HEK293 (cell line): ENCODE results near the gene RUNX1.

Experiments
- CTCF ChIA-PET: fragments of 350-600 bp; formaldehyde crosslinking; extraction: SDS; loops from one replicate; lab custom pipeline; 2021; ENCODE audit warnings: antibody characterized with exemption; lab: Yijun Ruan, JAX
- POLR2A ChIA-PET: fragments of 300-600 bp; formaldehyde crosslinking; extraction: SDS; loops from one replicate; lab custom pipeline; 2020; ENCODE audit warnings: antibody characterized with exemption, inconsistent platforms; lab: Yijun Ruan, JAX
- H3K27ac ChIP-seq: fragments of 200-500 bp; sonication (Bioruptor generic); 2 replicates; pipeline ENCODE4 v1.5.1; 2014; ENCODE audit warnings: low read depth, low read length, control low read depth, inconsistent platforms; ENCODE audit errors: extremely low read depth
- H3K36me3 ChIP-seq, 2 experiments: fragments of 200-500 bp in 1 of 2; sonication (Bioruptor generic) in 1 of 2; 1 replicate in 1 of 2; 2 replicates in 1 of 2; pipeline ENCODE4 v1.5.1; 2014 to 2017; ENCODE audit warnings: inconsistent platforms in 2 of 2, low read length in 2 of 2; ENCODE audit not compliant: control insufficient read depth in 2 of 2, insufficient read depth in 1 of 2
- H3K4me1 ChIP-seq: fragments of 200-500 bp; sonication (Bioruptor generic); 2 replicates; pipeline ENCODE4 v1.5.1; 2014; ENCODE audit warnings: mild to moderate bottlenecking, low read length, inconsistent platforms; ENCODE audit not compliant: control insufficient read depth, insufficient read depth
- H3K4me3 ChIP-seq: 2 replicates; pipeline ENCODE4 v1.5.1; 2011; ENCODE audit warnings: low read depth, mild to moderate bottlenecking, control low read depth, low read length, moderate library complexity
- H3K9me3 ChIP-seq: fragments of 200-500 bp; sonication (Bioruptor generic); 2 replicates; pipeline ENCODE4 v1.5.1; 2014; ENCODE audit warnings: low read depth, low read length, inconsistent platforms; ENCODE audit not compliant: control insufficient read depth, insufficient read depth
- KLF8 ChIP-seq: fragments of 450-650 bp; formaldehyde crosslinking; IDR thresholded peaks from 2 replicates; pipeline ENCODE4 v1.5.1; 2016; ENCODE audit warnings: missing biosample characterization, missing genetic modification characterization
- MZF1 ChIP-seq: fragments of 450-650 bp; formaldehyde crosslinking; IDR thresholded peaks from 2 replicates; pipeline ENCODE4 v1.5.1; 2017; ENCODE audit warnings: missing biosample characterization, missing genetic modification characterization, borderline replicate concordance
- OSR2 ChIP-seq: fragments of 450-650 bp; formaldehyde crosslinking; IDR thresholded peaks from 2 replicates; pipeline ENCODE4 v1.5.1; 2016; ENCODE audit warnings: missing biosample characterization, missing genetic modification characterization
- SCRT2 ChIP-seq: fragments of 450-650 bp; formaldehyde crosslinking; IDR thresholded peaks from 2 replicates; pipeline ENCODE4 v1.5.1; 2016; ENCODE audit warnings: missing biosample characterization, missing genetic modification characterization
- SP2 ChIP-seq: fragments of 450-650 bp; formaldehyde crosslinking; IDR thresholded peaks from 2 replicates; pipeline ENCODE4 v1.5.1; 2016; ENCODE audit warnings: missing biosample characterization, missing genetic modification characterization
- WT1 ChIP-seq: fragments of 450-650 bp; formaldehyde crosslinking; IDR thresholded peaks from 2 replicates; pipeline ENCODE4 v1.5.1; 2016; ENCODE audit warnings: missing biosample characterization, missing genetic modification characterization
- ZBTB17 ChIP-seq: fragments of 450-650 bp; formaldehyde crosslinking; IDR thresholded peaks from 2 replicates; pipeline ENCODE4 v1.5.1; 2016; ENCODE audit warnings: missing biosample characterization, missing genetic modification characterization
- ZBTB7A ChIP-seq: fragments of 450-650 bp; formaldehyde crosslinking; IDR thresholded peaks from 2 replicates; pipeline ENCODE4 v1.5.1; 2016; ENCODE audit warnings: low read depth, missing biosample characterization, missing genetic modification characterization
- ZNF211 ChIP-seq: fragments of 450-650 bp; formaldehyde crosslinking; IDR thresholded peaks from 2 replicates; pipeline ENCODE4 v1.5.1; 2016; ENCODE audit warnings: low read depth, missing biosample characterization, missing genetic modification characterization
- ZNF274 ChIP-seq, 2 experiments: fragments of 200-500 bp in 1 of 2; fragments of 450-650 bp in 1 of 2; sonication (Bioruptor generic) in 1 of 2; formaldehyde crosslinking in 1 of 2; IDR thresholded peaks; 2 replicates each; pipeline versions ENCODE4 v1.5.1 to v1.6.1; 2014 to 2016; ENCODE audit warnings: borderline replicate concordance in 1 of 2, inconsistent platforms in 1 of 2, low read length in 1 of 2, missing biosample characterization in 1 of 2, missing genetic modification characterization in 1 of 2
- ZNF324 ChIP-seq: fragments of 450-650 bp; formaldehyde crosslinking; IDR thresholded peaks from 2 replicates; pipeline ENCODE4 v1.5.1; 2016; ENCODE audit warnings: missing biosample characterization, missing genetic modification characterization
- ZNF514 ChIP-seq: fragments of 450-650 bp; formaldehyde crosslinking; IDR thresholded peaks from 2 replicates; pipeline ENCODE4 v1.5.1; 2016; ENCODE audit warnings: missing biosample characterization, missing genetic modification characterization
- ZNF529 ChIP-seq: fragments of 450-650 bp; formaldehyde crosslinking; IDR thresholded peaks from 2 replicates; pipeline ENCODE4 v1.5.1; 2017; ENCODE audit warnings: missing genetic modification characterization, missing biosample characterization; ENCODE audit not compliant: insufficient replicate concordance
- ZNF600 ChIP-seq: fragments of 450-650 bp; formaldehyde crosslinking; IDR thresholded peaks from 2 replicates; pipeline ENCODE4 v1.5.1; 2016; ENCODE audit warnings: missing biosample characterization, missing genetic modification characterization
- ZNF707 ChIP-seq: fragments of 450-650 bp; formaldehyde crosslinking; IDR thresholded peaks from 2 replicates; pipeline ENCODE4 v1.5.1; 2016; ENCODE audit warnings: missing biosample characterization, missing genetic modification characterization
- ZNF776 ChIP-seq: fragments of 450-650 bp; formaldehyde crosslinking; IDR thresholded peaks from 2 replicates; pipeline ENCODE4 v1.5.0; 2017; ENCODE audit warnings: missing biosample characterization, missing genetic modification characterization, borderline replicate concordance
- TF ChIP-seq, protein P1 (sequence below): fragments of 450-650 bp; formaldehyde crosslinking; IDR thresholded peaks from 2 replicates; pipeline ENCODE4 v1.5.1; 2016; ENCODE audit warnings: missing biosample characterization, missing genetic modification characterization
- TF ChIP-seq, protein P2 (sequence below): fragments of 450-650 bp; formaldehyde crosslinking; IDR thresholded peaks from 2 replicates; pipeline ENCODE4 v1.5.1; 2016; ENCODE audit warnings: missing biosample characterization, missing genetic modification characterization
- TF ChIP-seq, protein P3 (sequence below): fragments of 450-650 bp; formaldehyde crosslinking; IDR thresholded peaks from 2 replicates; pipeline ENCODE4 v1.5.1; 2016; ENCODE audit warnings: missing biosample characterization, missing genetic modification characterization
- TF ChIP-seq, protein P4 (sequence below): fragments of 450-650 bp; formaldehyde crosslinking; IDR thresholded peaks from 2 replicates; pipeline ENCODE4 v1.5.1; 2016; ENCODE audit warnings: missing biosample characterization, missing genetic modification characterization
- TF ChIP-seq, protein P5 (sequence below): fragments of 450-650 bp; formaldehyde crosslinking; IDR thresholded peaks from 2 replicates; pipeline ENCODE4 v1.5.1; 2016; ENCODE audit warnings: missing biosample characterization, missing genetic modification characterization
- TF ChIP-seq, protein P6 (sequence below): fragments of 450-650 bp; formaldehyde crosslinking; IDR thresholded peaks from 2 replicates; pipeline ENCODE4 v1.5.1; 2016; ENCODE audit warnings: missing biosample characterization, missing genetic modification characterization, low read depth

The RUNX1 gene

DNA sequence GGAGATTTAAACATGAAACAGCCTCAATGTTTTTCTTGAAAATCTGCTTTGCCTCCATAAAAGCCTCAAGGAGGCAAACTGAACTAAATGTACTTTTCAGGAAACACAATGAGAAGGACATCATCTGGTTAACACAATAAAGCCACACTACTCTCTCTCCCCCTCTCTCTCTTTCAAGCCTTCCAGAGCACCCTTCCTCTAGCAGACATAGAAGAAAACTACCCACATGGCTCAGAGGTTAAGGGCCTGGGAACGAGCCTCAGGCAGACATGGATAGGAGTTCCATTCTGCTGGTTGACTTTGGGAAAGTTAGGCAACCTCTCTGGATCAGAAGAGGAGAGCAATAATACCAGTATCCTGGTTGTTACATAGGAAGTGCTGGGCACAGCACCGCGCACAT is 42.9 kb downstream of the RUNX1 start:
- Histone ChIP-seq H3K4me1 (no peaks in the 10 kb centered on the region), H3K4me3 (no peak overlapping the region), H3K9me3 (no peaks in the 10 kb centered on the region), H3K36me3 (no peaks in the 10 kb centered on the region), H3K27ac (no peak overlapping the region)
- POLR2A ChIA-PET: no interaction called here
- TF ChIP-seq ZNF707 (tag by site-specific recombination) (no peak), ZNF274 (IDR thresholded peaks at IDR 0.05; ENCODE audit: low read length) (no peak), ZNF274 (tag by site-specific recombination; IDR thresholded peaks at IDR 0.05; ENCODE audit: borderline replicate concordance) (no peak), MZF1 (tag by site-specific recombination) (no peak), ZNF211 (tag by site-specific recombination) (no peak), WT1 (tag by site-specific recombination) (no peak), ZNF514 (tag by site-specific recombination) (no peak), SP2 (no peak), ZNF776 (tag by site-specific recombination) (no peak), KLF8 (tag by site-specific recombination) (no peak), ZNF529 (tag by site-specific recombination) (no peak), ZNF324 (no peak)
- TF ChIP-seq, protein P1, sequence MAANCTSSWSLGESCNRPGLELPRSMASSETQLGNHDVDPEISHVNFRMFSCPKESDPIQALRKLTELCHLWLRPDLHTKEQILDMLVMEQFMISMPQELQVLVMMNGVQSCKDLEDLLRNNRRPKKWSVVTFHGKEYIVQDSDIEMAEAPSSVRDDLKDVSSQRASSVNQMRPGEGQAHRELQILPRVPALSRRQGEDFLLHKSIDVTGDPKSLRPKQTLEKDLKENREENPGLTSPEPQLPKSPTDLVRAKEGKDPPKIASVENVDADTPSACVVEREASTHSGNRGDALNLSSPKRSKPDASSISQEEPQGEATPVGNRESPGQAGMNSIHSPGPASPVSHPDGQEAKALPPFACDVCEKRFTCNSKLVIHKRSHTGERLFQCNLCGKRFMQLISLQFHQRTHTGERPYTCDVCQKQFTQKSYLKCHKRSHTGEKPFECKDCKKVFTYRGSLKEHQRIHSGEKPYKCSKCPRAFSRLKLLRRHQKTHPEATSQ (tag by site-specific recombination): no peak
- TF ChIP-seq, protein P2, sequence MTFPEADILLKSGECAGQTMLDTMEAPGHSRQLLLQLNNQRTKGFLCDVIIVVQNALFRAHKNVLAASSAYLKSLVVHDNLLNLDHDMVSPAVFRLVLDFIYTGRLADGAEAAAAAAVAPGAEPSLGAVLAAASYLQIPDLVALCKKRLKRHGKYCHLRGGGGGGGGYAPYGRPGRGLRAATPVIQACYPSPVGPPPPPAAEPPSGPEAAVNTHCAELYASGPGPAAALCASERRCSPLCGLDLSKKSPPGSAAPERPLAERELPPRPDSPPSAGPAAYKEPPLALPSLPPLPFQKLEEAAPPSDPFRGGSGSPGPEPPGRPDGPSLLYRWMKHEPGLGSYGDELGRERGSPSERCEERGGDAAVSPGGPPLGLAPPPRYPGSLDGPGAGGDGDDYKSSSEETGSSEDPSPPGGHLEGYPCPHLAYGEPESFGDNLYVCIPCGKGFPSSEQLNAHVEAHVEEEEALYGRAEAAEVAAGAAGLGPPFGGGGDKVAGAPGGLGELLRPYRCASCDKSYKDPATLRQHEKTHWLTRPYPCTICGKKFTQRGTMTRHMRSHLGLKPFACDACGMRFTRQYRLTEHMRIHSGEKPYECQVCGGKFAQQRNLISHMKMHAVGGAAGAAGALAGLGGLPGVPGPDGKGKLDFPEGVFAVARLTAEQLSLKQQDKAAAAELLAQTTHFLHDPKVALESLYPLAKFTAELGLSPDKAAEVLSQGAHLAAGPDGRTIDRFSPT (tag by site-specific recombination): no peak
- TF ChIP-seq, protein P3, sequence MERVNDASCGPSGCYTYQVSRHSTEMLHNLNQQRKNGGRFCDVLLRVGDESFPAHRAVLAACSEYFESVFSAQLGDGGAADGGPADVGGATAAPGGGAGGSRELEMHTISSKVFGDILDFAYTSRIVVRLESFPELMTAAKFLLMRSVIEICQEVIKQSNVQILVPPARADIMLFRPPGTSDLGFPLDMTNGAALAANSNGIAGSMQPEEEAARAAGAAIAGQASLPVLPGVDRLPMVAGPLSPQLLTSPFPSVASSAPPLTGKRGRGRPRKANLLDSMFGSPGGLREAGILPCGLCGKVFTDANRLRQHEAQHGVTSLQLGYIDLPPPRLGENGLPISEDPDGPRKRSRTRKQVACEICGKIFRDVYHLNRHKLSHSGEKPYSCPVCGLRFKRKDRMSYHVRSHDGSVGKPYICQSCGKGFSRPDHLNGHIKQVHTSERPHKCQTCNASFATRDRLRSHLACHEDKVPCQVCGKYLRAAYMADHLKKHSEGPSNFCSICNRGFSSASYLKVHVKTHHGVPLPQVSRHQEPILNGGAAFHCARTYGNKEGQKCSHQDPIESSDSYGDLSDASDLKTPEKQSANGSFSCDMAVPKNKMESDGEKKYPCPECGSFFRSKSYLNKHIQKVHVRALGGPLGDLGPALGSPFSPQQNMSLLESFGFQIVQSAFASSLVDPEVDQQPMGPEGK (tag by site-specific recombination): no peak
- TF ChIP-seq, protein P4, sequence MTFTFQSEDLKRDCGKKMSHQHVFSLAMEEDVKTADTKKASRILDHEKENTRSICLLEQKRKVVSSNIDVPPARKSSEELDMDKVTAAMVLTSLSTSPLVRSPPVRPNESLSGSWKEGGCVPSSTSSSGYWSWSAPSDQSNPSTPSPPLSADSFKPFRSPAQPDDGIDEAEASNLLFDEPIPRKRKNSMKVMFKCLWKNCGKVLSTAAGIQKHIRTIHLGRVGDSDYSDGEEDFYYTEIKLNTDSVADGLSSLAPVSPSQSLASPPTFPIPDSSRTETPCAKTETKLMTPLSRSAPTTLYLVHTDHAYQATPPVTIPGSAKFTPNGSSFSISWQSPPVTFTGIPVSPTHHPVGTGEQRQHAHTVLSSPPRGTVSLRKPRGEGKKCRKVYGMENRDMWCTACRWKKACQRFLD (tag by site-specific recombination): no peak
- CTCF ChIA-PET: no interaction called here

DNA sequence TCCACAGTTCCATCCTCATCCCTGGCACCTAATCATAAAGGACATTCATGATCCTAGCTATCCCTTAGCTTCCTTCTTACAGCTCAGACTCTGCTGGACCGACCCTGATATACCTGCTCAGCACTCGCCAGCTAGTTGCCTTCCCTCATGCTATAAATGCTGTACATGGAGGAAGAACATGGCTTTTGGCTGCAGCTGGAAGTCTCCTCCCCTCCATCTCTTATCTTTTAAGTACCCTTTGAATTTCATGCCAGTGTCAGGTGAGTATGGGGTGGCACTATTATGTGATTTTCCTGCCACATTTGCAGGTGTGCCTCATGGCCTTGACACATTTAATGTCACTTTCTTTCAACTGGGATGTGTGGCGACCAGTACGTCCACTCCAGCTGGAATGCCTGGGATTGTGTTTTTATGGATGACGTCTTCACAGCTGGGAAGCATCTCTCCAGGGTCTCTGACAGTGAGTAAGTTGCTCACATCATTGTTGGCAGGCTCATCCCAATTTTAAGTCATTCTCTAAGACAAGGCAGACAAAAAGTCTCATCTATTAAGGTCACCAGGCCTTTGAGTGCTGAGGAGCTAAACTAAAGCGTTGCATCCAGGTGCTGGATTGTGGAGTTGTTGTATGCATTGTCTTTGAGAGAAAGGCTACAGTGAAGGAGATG is 43.4 kb downstream of the RUNX1 start:
- Histone ChIP-seq H3K9me3 (no peaks in the 10 kb centered on the region), H3K4me1 (no peaks in the 10 kb centered on the region), H3K4me3 (no peak overlapping the region), H3K27ac (no peak overlapping the region), H3K36me3 (no peaks in the 10 kb centered on the region)
- ChIA-PET POLR2A (no interaction called here), CTCF (no interaction called here)
- no peak for TF ChIP-seq OSR2 (tag by site-specific recombination)
- TF ChIP-seq ZBTB17: no peak
- TF ChIP-seq, protein P5, sequence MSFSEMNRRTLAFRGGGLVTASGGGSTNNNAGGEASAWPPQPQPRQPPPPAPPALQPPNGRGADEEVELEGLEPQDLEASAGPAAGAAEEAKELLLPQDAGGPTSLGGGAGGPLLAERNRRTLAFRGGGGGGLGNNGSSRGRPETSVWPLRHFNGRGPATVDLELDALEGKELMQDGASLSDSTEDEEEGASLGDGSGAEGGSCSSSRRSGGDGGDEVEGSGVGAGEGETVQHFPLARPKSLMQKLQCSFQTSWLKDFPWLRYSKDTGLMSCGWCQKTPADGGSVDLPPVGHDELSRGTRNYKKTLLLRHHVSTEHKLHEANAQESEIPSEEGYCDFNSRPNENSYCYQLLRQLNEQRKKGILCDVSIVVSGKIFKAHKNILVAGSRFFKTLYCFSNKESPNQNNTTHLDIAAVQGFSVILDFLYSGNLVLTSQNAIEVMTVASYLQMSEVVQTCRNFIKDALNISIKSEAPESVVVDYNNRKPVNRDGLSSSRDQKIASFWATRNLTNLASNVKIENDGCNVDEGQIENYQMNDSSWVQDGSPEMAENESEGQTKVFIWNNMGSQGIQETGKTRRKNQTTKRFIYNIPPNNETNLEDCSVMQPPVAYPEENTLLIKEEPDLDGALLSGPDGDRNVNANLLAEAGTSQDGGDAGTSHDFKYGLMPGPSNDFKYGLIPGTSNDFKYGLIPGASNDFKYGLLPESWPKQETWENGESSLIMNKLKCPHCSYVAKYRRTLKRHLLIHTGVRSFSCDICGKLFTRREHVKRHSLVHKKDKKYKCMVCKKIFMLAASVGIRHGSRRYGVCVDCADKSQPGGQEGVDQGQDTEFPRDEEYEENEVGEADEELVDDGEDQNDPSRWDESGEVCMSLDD (tag by site-specific recombination): no peak
- TF ChIP-seq, protein P6, sequence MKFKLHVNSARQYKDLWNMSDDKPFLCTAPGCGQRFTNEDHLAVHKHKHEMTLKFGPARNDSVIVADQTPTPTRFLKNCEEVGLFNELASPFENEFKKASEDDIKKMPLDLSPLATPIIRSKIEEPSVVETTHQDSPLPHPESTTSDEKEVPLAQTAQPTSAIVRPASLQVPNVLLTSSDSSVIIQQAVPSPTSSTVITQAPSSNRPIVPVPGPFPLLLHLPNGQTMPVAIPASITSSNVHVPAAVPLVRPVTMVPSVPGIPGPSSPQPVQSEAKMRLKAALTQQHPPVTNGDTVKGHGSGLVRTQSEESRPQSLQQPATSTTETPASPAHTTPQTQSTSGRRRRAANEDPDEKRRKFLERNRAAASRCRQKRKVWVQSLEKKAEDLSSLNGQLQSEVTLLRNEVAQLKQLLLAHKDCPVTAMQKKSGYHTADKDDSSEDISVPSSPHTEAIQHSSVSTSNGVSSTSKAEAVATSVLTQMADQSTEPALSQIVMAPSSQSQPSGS: no peak
- TF ChIP-seq, protein P4 (tag by site-specific recombination): no peak
- TF ChIP-seq ZBTB7A: no peak
- no peak for TF ChIP-seq ZNF600 (tag by site-specific recombination)
- no peak for TF ChIP-seq SCRT2 (tag by site-specific recombination)
